NOMO-1 treated with dmso at 0.1 percent for 144 hours (cell line): ENCODE data around the gene AK5.

Source experiments
- DNase-seq: peaks from one replicate; lab custom pipeline; 2025; ENCODE audit not compliant: unreplicated experiment; lab: John Stamatoyannopoulos, UW

AK5 gene

GRCh38 chr1:77433934-77434333 lies 152.1 kb downstream of the AK5 start:
- DNase-seq = no peak

DNA sequence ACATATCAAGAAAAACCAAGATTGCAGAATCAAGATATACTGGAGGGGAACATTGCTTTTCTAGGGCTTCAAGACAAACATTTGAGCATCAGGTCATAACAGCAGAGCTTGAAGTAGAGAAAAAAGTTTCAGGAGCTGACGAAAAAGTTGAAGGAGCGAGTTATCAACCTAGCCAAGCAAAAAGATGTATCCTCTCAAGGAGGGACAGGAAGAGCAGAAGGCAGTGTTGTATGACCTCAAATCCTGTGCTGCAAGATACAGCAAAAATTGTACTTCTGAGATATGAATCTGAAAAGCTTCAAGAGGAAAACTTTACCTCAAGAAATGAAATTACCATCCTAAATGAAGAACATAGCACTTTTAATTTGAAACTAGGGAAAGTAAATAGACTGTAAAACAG lies 153.1 kb downstream of the AK5 start:
- no peak for DNase-seq

- no peak for DNase-seq
Measured at GRCh38 chr1:77438236-77438913, 156.6 kb downstream of the AK5 start.

GRCh38 chr1:77446841-77447555 lies 165.2 kb downstream of the AK5 start:
- DNase-seq = no peak

- no peak for DNase-seq
Measured at GRCh38 chr1:77447669-77448068, 165.8 kb downstream of the AK5 start.

- DNase-seq = no peak
Measured at GRCh38 chr1:77459881-77460280, 178.1 kb downstream of the AK5 start.

GRCh38 chr1:77461691-77462090 lies 179.9 kb downstream of the AK5 start:
- DNase-seq = no peak

DNA sequence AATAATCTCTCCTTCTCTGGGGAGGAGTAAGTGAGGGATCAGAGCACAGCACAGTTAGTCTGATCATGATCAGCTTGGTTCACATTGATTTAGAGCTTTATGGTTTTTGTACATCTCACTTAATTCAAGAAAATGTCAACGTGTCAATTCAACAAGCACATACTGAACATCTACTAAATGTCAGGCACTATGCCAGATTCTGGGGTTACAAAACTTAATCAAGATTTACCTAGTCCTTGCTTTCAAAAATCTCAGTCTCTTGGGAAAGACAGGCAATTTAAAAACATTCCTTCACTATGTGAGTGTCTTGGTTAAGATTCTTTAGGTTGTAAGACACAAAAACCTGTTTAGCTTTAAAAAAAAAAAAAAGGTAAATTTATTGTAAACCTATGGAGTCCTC lies 181.4 kb downstream of the AK5 start:
- no peak for DNase-seq

- DNase-seq = no peak
Measured at GRCh38 chr1:77465139-77465538, 183.3 kb downstream of the AK5 start.

DNA sequence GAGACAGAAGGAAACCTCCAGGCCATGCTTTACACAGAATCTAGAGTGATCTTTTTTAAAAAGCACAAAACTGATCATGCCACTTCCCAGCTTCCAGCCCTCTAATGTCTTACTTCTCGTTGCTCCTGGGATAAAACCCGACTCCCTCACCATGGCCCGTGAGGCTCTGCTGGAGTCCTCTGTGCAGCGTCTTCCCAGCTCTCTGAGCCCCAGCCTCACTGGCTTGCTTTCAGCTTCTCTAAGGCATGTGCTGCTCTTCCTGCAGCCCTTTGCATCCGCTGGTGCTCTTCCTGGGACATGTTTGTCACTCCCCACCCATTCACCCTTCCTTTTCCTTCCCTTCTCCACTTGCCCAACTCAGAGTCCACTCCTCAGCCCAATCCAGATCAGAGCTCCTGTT lies 184.1 kb downstream of the AK5 start:
- DNase-seq = no peak

- DNase-seq = no peak
Measured at GRCh38 chr1:77467021-77467595, 185.3 kb downstream of the AK5 start.

DNA sequence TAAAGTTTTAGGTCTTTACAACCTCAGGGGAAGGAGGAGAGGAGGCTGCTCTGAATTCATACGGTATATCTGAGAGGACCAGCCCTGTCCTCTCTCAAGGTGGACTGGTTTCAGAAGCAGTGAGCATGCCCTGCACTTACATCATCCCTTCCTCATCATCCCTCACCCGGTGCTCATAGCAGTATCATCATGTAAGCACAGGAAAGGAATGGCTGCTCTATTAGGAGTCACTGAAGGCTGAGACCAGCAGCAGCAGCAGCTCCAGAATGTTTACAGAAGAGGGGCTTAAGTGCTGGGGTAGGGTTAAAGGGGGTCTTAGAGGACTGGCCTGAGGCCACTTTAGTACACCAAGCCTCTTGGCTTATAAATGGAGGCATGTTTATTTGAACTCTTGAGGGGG lies 185.9 kb downstream of the AK5 start:
- no peak for DNase-seq

DNA sequence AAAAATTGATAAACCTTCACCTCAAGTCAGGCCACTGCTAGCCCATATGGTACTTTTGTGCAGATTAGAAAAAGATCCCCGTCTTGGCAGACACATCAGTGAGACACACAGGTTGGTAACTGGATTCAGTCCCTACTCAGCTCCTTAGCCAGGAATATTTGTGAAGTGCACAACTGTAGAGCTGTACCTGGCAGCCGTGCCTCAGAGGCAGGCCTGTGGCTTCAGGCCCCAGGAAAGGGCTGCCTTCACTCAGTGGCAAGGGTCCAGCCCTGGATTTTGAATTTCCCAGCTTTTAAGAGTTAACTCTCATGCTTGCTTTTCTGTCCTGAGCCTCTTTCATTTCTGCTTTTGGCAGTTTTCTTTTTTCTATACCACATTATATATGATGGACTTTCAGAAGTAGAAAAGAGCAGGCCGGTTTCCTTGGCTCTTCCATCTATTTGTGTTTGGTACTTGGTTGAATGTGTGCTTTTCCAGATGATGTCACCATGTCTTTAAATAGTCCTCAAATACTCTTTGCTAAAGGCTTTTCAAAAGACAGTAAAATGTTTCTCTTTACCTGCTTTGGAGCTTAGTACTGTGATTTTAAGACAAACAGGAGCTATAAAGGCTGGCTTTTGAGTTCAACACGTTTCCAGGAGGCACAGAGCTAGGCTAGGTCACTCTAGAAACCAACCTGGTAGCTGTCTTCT lies 186.6 kb downstream of the AK5 start:
- DNase-seq = no peak

DNA sequence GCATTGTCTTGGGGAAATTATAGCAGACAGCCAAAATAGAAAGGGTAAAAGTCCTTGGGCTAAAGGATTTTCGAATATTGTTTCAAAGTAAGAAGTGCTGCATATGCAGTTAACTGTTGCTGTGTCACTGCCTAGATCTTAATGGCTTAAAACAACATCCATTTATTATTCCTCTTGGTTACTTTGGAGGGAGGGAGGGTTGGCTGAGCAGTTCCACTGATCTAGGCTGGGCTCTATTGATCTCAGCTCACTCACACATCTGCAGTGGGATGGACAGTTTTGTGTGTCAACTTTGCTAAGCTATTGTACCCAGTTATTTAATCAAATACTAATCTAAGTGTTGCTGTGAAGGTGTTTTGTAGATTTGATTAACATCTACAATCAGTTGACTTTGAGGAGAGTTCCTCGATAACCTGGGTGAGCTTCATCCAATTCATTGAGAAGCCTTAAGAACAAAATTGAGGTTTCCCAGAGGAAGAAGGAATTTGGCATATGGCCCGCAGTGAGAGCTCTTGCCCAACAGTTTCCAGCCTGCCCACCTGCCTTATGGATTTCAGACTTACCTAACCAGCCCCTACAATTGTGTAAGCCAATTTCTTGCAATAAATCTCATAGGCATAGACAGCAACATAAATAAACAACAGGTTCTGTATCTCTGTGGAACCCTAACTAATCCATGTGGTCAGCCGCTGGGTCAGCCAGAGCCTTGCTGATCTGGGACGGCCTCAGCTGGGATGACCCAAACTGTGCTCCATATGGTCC lies 187.3 kb downstream of the AK5 start:
- DNase-seq = no peak

DNA sequence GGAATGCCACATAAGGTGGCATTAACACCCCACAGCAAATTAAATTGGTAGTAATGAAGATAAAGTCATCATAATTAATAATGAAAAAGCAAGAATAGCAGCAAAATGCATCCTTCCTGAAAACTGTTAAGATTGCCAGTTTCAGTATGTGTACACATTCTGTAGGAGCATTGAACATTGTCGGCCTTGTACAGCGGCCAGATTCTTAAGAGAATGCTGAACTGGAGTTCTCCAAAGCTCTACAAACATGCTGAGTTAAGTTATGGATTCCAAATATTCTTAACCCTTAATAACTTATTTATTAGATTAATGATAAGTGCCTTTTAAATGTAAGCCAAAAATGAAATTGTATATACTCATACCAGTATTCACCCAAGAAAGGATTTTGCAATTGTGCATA lies 189.9 kb downstream of the AK5 start:
- no peak for DNase-seq

DNA sequence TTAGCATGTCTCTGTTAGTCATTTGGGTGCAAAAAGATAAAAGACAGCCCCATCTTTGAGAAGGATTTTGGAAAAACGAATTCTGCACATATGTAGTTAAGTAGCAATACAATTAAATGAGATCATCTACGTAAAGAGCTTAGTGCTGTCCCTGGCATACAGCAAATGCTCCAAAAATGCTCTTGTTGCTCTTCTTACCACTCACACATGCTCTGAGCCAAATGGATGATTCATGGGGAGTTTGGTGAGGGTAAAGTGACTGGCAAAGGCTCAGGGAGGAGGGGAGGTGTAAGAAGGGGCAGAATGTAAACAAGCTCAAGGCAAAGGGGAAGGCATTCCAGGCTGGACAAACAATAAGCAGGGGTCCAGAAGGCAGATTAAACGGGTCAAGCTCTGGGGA lies 191.9 kb downstream of the AK5 start:
- DNase-seq = no peak

- no peak for DNase-seq
Measured at GRCh38 chr1:77475641-77476040, 193.8 kb downstream of the AK5 start.

DNA sequence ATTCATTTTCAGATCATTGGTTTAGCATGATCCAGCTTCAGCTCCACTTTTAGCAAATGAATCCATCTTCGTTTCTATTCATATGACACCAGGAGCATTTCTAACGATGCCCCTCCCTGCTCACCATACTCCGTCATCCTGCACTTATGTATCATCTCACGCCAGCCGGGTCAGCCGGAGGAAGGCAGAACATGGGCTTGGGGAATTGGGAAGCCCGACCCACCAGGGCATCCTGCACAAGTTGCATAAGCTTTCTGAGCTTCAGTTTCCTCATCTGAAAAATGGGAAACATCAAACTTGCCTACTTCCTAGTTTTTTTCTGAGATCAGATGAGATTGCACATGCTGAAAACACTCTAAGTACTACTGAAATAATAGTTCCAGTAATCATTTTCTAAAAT lies 194.7 kb downstream of the AK5 start:
- DNase-seq = no peak

DNA sequence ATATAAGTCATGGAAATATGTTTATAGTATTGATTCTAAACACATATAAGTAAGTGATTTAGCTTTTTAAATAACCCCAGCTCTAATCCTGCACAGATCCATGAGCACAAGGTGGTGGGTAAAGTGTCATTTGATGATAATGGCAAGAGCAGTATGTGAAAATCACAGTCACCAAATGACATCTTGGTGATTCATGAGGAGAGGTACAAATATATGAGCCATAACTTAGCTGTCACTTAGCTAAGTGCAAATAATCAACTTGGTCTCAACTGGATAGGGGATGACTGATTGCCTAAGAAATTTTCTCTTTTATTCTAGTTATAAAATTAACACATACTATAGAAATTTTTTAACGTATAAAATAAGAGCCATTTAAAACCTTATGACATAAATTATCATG lies 202.5 kb downstream of the AK5 start:
- no peak for DNase-seq

- no peak for DNase-seq
Measured at GRCh38 chr1:77484926-77485325, 203.1 kb downstream of the AK5 start.

- DNase-seq = no peak
Measured at GRCh38 chr1:77487631-77488030, 205.8 kb downstream of the AK5 start.
